DOHH2 (cell line): Measurements from ENCODE around the gene RBM5.

ENCODE experiments used
- EZH2phosphoT487 ChIP-seq: fragments of 200-600 bp; sonication (generic); IDR thresholded peaks from 2 replicates; pipeline ENCODE4 v1.6.1; 2017; ENCODE audit warnings: borderline replicate concordance, mild to moderate bottlenecking, antibody characterized with exemption, low read length, moderate library complexity, mixed read lengths
- TF ChIP-seq, protein P1 (sequence below): fragments of 200-600 bp; sonication (generic); IDR thresholded peaks from one replicate; pipeline ENCODE4 v1.5.1; 2014; ENCODE audit warnings: antibody characterized with exemption, mild to moderate bottlenecking, low read depth, low read length; ENCODE audit not compliant: poor library complexity, severe bottlenecking

GRCh38 chr3:50122661-50123391 is 34.1 kb downstream of the RBM5 start:
- TF ChIP-seq EZH2phosphoT487: no peak
- TF ChIP-seq, protein P1, sequence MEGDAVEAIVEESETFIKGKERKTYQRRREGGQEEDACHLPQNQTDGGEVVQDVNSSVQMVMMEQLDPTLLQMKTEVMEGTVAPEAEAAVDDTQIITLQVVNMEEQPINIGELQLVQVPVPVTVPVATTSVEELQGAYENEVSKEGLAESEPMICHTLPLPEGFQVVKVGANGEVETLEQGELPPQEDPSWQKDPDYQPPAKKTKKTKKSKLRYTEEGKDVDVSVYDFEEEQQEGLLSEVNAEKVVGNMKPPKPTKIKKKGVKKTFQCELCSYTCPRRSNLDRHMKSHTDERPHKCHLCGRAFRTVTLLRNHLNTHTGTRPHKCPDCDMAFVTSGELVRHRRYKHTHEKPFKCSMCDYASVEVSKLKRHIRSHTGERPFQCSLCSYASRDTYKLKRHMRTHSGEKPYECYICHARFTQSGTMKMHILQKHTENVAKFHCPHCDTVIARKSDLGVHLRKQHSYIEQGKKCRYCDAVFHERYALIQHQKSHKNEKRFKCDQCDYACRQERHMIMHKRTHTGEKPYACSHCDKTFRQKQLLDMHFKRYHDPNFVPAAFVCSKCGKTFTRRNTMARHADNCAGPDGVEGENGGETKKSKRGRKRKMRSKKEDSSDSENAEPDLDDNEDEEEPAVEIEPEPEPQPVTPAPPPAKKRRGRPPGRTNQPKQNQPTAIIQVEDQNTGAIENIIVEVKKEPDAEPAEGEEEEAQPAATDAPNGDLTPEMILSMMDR: no peak
